Activated B cell treated with CpG ODN at 0.5 μM for 24 hours (primary cell): ENCODE results near the gene NHS. TPM values are rescaled to one million over a fixed set of nuclear protein-coding genes. Genes with fewer than 3 reads are reported as not detected.

ENCODE experiments used
- ATAC-seq: fragments of 200-7000 bp; cut with Tn5 transposase; one replicate; pipeline ENCODE4 v1.10.0; 2021; ENCODE audit warnings: low read depth, mild to moderate bottlenecking, moderate library complexity
- CTCF ChIA-PET: fragments of 350-600 bp; sonication (Branson Sonifier 250); formaldehyde crosslinking; loops from one replicate; lab custom pipeline; 2021; ENCODE audit warnings: antibody characterized with exemption; lab: Charles Lee
- POLR2A ChIA-PET: fragments of 350-600 bp; sonication (Branson Sonifier 250); formaldehyde crosslinking; loops from one replicate; lab custom pipeline; 2021; ENCODE audit warnings: antibody characterized with exemption; lab: Charles Lee
- DNase-seq: peaks from one replicate; pipeline ENCODE4 v3.0.0; 2022
- H3K27ac Mint-ChIP-seq: one replicate; pipeline ENCODE4 v1.8.0; 2020; ENCODE audit warnings: mixed read lengths
- H3K27me3 Mint-ChIP-seq: one replicate; pipeline ENCODE4 v1.8.0; 2021; ENCODE audit warnings: mixed read lengths
- H3K36me3 Mint-ChIP-seq: one replicate; pipeline ENCODE4 v1.8.0; 2021; ENCODE audit warnings: low read depth, mixed read lengths
- H3K4me1 Mint-ChIP-seq: one replicate; pipeline ENCODE4 v1.8.0; 2021; ENCODE audit warnings: mixed read lengths
- H3K4me3 Mint-ChIP-seq: one replicate; pipeline ENCODE4 v1.8.0; 2020; ENCODE audit warnings: mild to moderate bottlenecking, mixed read lengths
- H3K9me3 Mint-ChIP-seq: one replicate; pipeline ENCODE4 v1.8.0; 2020; ENCODE audit warnings: mixed read lengths
- intact Hi-C: fragments of 100-400 bp; cut with micrococcal nuclease; formaldehyde crosslinking; loops from one replicate; pipeline ENCODE4 v1.15.1; 2024
- total RNA-seq: library from RNA; stranded (reverse); gene quantifications from 2 replicates; pipeline ENCODE4 v1.2.3, GENCODE V29; 2022
- TF ChIP-seq, protein P1 (sequence below): fragments of 200-600 bp; IDR thresholded peaks from one replicate; pipeline ENCODE4 v1.8.0; 2022; ENCODE audit warnings: antibody characterized with exemption, mild to moderate bottlenecking

NHS gene
- total RNA-seq, 1 donor from 2014 or later: not detected

DNA sequence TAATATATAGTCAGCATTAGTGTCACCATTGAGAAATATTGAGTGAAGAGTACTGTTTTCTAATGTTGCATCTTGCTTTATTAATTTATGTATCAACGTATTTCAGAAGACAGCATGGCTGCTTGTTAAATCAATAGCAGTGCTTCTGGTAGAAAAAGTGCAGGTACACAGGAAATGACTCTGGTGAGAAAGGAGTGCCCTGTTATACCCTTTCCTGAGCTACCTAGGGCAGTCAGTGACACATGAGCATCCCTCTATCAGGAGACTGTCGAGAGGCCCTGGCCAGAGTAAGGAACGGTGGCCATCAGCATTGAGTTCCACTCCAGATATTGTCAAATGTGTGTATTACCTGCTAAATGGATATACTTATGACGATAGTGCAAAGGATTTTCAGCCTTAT lies 404.4 kb downstream of the NHS start:
- Mint-ChIP-seq H3K27me3 (no peaks in the 10 kb centered on the region), H3K27ac (no peak overlapping the region), H3K36me3 (no peaks in the 10 kb centered on the region), H3K9me3 (peaks cover 4% of the 10 kb centered on the region), H3K4me1 (peaks cover 1% of the 10 kb centered on the region), H3K4me3 (no peak overlapping the region)
- TF ChIP-seq, protein P1, sequence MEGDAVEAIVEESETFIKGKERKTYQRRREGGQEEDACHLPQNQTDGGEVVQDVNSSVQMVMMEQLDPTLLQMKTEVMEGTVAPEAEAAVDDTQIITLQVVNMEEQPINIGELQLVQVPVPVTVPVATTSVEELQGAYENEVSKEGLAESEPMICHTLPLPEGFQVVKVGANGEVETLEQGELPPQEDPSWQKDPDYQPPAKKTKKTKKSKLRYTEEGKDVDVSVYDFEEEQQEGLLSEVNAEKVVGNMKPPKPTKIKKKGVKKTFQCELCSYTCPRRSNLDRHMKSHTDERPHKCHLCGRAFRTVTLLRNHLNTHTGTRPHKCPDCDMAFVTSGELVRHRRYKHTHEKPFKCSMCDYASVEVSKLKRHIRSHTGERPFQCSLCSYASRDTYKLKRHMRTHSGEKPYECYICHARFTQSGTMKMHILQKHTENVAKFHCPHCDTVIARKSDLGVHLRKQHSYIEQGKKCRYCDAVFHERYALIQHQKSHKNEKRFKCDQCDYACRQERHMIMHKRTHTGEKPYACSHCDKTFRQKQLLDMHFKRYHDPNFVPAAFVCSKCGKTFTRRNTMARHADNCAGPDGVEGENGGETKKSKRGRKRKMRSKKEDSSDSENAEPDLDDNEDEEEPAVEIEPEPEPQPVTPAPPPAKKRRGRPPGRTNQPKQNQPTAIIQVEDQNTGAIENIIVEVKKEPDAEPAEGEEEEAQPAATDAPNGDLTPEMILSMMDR: no peak
- ChIA-PET POLR2A (no interaction called here), CTCF (no interaction called here)
- DNase-seq: no peak
- ATAC-seq: no peak
- intact Hi-C loops: no loop called here
